Karpas-422 (cell line): ENCODE data around the gene BASP1. TPM values are rescaled to one million over a fixed set of nuclear protein-coding genes. Genes with fewer than 3 reads are reported as not detected.
"Not testable (repeated sequence)": the region's sequence is repeated elsewhere in the genome, so short reads cannot be mapped to it uniquely, and the experiment has no call there.

Experiments used
- DNase-seq: peaks from one replicate; pipeline ENCODE4 v3.0.0-alpha.2; 2015
- H2AFZ ChIP-seq: fragments of 200-600 bp; sonication (generic); 2 replicates; pipeline ENCODE4 v1.6.1; 2014; ENCODE audit warnings: antibody characterized with exemption, low read length, mixed read lengths
- H3K27ac ChIP-seq: fragments of 200-600 bp; sonication (generic); 2 replicates; pipeline ENCODE4 v1.5.1; 2014; ENCODE audit warnings: mild to moderate bottlenecking, low read length, moderate library complexity
- H3K27me3 ChIP-seq: fragments of 200-600 bp; sonication (generic); 2 replicates; pipeline ENCODE4 v1.6.1; 2014; ENCODE audit warnings: low read length, mixed read lengths
- H3K36me3 ChIP-seq: fragments of 200-600 bp; sonication (generic); 2 replicates; pipeline ENCODE4 v1.6.1; 2014; ENCODE audit warnings: low read length, mixed read lengths; ENCODE audit not compliant: insufficient read depth
- H3K4me1 ChIP-seq: fragments of 200-600 bp; sonication (generic); 2 replicates; pipeline ENCODE4 v1.6.1; 2014; ENCODE audit warnings: mild to moderate bottlenecking, low read length, mixed read lengths
- H3K4me2 ChIP-seq: fragments of 200-600 bp; sonication (generic); 2 replicates; pipeline ENCODE4 v1.6.1; 2014; ENCODE audit warnings: low read length, low read depth, mild to moderate bottlenecking; ENCODE audit not compliant: poor library complexity, severe bottlenecking
- H3K4me3 ChIP-seq: fragments of 200-600 bp; sonication (generic); 2 replicates; pipeline ENCODE4 v1.5.1; 2014; ENCODE audit warnings: mild to moderate bottlenecking, antibody characterized with exemption, low read length, mixed read lengths
- H3K79me2 ChIP-seq: fragments of 200-600 bp; sonication (generic); 2 replicates; pipeline ENCODE4 v1.6.1; 2014; ENCODE audit warnings: mild to moderate bottlenecking, low read length, mixed read lengths
- H3K9ac ChIP-seq: fragments of 200-600 bp; sonication (generic); 2 replicates; pipeline ENCODE4 v1.6.0; 2014; ENCODE audit warnings: low read length
- H3K9me2 ChIP-seq: fragments of 200-600 bp; sonication (generic), shearing (Covaris generic); replicated peaks from 2 replicates; pipeline ENCODE4 v1.6.0; 2014; ENCODE audit warnings: mild to moderate bottlenecking, low read length, moderate library complexity; ENCODE audit not compliant: insufficient read depth
- H3K9me3 ChIP-seq: fragments of 300-700, 200-600 bp; sonication (generic); 2 replicates; pipeline ENCODE4 v1.6.1; 2014; ENCODE audit warnings: low read length, mixed read lengths
- H4K20me1 ChIP-seq: fragments of 200-600 bp; sonication (generic); 2 replicates; pipeline ENCODE4 v1.6.1; 2014; ENCODE audit warnings: mild to moderate bottlenecking, antibody characterized with exemption, low read length, low read depth; ENCODE audit not compliant: insufficient read depth
- total RNA-seq: library from RNA; depleted of rRNA; stranded (reverse); fragments of >200 nt; shearing (Covaris generic); gene quantifications from 2 replicates; pipeline ENCODE4 v1.2.3, GENCODE V29; 2014; ENCODE audit warnings: low replicate concordance

Gene BASP1
- total RNA-seq, 1 experiment from 2014 or later = 25.8 TPM

GRCh38 chr5:17187011-17187785 lies 30.2 kb upstream of the BASP1 start:
- Histone ChIP-seq H3K36me3 (no peaks in the 10 kb centered on the region), H3K27me3 (no peaks in the 10 kb centered on the region), H3K4me1 (no peaks in the 10 kb centered on the region), H3K79me2 (no peaks in the 10 kb centered on the region), H2AFZ (no peak overlapping the region), H4K20me1 (no peaks in the 10 kb centered on the region), H3K9me2 (no peaks in the 10 kb centered on the region), H3K4me2 (no peak overlapping the region), H3K27ac (no peak overlapping the region), H3K9me3 (no peaks in the 10 kb centered on the region), H3K4me3 (no peak overlapping the region), H3K9ac (no peak overlapping the region)
- DNase-seq = no peak

- Histone ChIP-seq H3K27ac (no peak overlapping the region), H3K4me2 (no peak overlapping the region), H3K9me3 (no peaks in the 10 kb centered on the region), H3K79me2 (no peaks in the 10 kb centered on the region), H3K4me1 (no peaks in the 10 kb centered on the region), H3K9me2 (no peaks in the 10 kb centered on the region), H3K9ac (no peak overlapping the region), H3K4me3 (no peak overlapping the region), H3K27me3 (no peaks in the 10 kb centered on the region), H3K36me3 (no peaks in the 10 kb centered on the region), H4K20me1 (no peaks in the 10 kb centered on the region), H2AFZ (no peak overlapping the region)
- DNase-seq = no peak
Measured at GRCh38 chr5:17187786-17188170, 29.7 kb upstream of the BASP1 start.

GRCh38 chr5:17189381-17190036 lies 27.9 kb upstream of the BASP1 start:
- Histone ChIP-seq H3K9me2 (no peaks in the 10 kb centered on the region), H3K27me3 (no peaks in the 10 kb centered on the region), H4K20me1 (no peaks in the 10 kb centered on the region), H3K4me2 (no peak overlapping the region), H3K4me3 (no peak overlapping the region), H3K4me1 (no peaks in the 10 kb centered on the region), H3K9ac (no peak overlapping the region), H3K79me2 (no peaks in the 10 kb centered on the region), H3K9me3 (no peaks in the 10 kb centered on the region), H3K27ac (no peak overlapping the region), H3K36me3 (no peaks in the 10 kb centered on the region), H2AFZ (no peak overlapping the region)
- peak; percentile 92 for DNase-seq

GRCh38 chr5:17190242-17190778 lies 27.1 kb upstream of the BASP1 start:
- Histone ChIP-seq H3K79me2 (no peaks in the 10 kb centered on the region), H3K27me3 (no peaks in the 10 kb centered on the region), H3K36me3 (no peaks in the 10 kb centered on the region), H4K20me1 (no peaks in the 10 kb centered on the region), H3K4me2 (no peak overlapping the region), H3K4me1 (no peaks in the 10 kb centered on the region), H3K9me3 (no peaks in the 10 kb centered on the region), H2AFZ (no peak overlapping the region), H3K4me3 (no peak overlapping the region), H3K9ac (no peak overlapping the region), H3K9me2 (no peaks in the 10 kb centered on the region), H3K27ac (no peak overlapping the region)
- DNase-seq = peak; percentile 79

- Histone ChIP-seq H2AFZ (no peak overlapping the region), H3K9me3 (no peaks in the 10 kb centered on the region), H3K79me2 (no peaks in the 10 kb centered on the region), H3K36me3 (no peaks in the 10 kb centered on the region), H3K27ac (no peak overlapping the region), H4K20me1 (no peaks in the 10 kb centered on the region), H3K4me3 (no peak overlapping the region), H3K27me3 (no peaks in the 10 kb centered on the region), H3K9ac (no peak overlapping the region), H3K4me2 (no peak overlapping the region), H3K9me2 (no peaks in the 10 kb centered on the region), H3K4me1 (no peaks in the 10 kb centered on the region)
- DNase-seq = no peak
Measured at GRCh38 chr5:17190799-17191391, 26.5 kb upstream of the BASP1 start.

GRCh38 chr5:17191574-17191973 lies 25.9 kb upstream of the BASP1 start:
- H3K4me1 ChIP-seq, H3K36me3 ChIP-seq, H3K27ac ChIP-seq, H3K9me3 ChIP-seq, H3K9ac ChIP-seq, H2AFZ ChIP-seq, H4K20me1 ChIP-seq, H3K27me3 ChIP-seq, H3K79me2 ChIP-seq, H3K9me2 ChIP-seq, DNase-seq, H3K4me3 ChIP-seq, H3K4me2 ChIP-seq: not testable (repeated sequence)

GRCh38 chr5:17192191-17192590 lies 25.2 kb upstream of the BASP1 start:
- Histone ChIP-seq H3K27ac (no peak overlapping the region), H3K9me3 (no peaks in the 10 kb centered on the region)

GRCh38 chr5:17196024-17196423 lies 21.4 kb upstream of the BASP1 start:
- Histone ChIP-seq H3K27ac (no peak overlapping the region), H3K79me2 (no peaks in the 10 kb centered on the region), H3K9me2 (no peaks in the 10 kb centered on the region), H3K4me3 (no peak overlapping the region), H2AFZ (no peak overlapping the region), H3K4me2 (no peak overlapping the region), H3K9me3 (no peaks in the 10 kb centered on the region), H3K9ac (no peak overlapping the region), H3K4me1 (no peaks in the 10 kb centered on the region), H3K36me3 (no peaks in the 10 kb centered on the region), H4K20me1 (no peaks in the 10 kb centered on the region), H3K27me3 (no peaks in the 10 kb centered on the region)
- DNase-seq = no peak

More at GRCh38 chr5:17192191-17192590, 25.2 kb upstream of the BASP1 start:
- Histone ChIP-seq H3K4me2 (no peak overlapping the region), H3K9ac (no peak overlapping the region), H3K27me3 (no peaks in the 10 kb centered on the region), H3K36me3 (no peaks in the 10 kb centered on the region), H3K4me3 (no peak overlapping the region), H3K9me2 (no peaks in the 10 kb centered on the region), H3K79me2 (no peaks in the 10 kb centered on the region), H3K4me1 (no peaks in the 10 kb centered on the region), H2AFZ (no peak overlapping the region), H4K20me1 (no peaks in the 10 kb centered on the region)
- DNase-seq = no peak
